ENCODE results near the gene TMEM87B.

TMEM87B gene

GRCh38 chr2:112054847-112055729 is at the start of gene TMEM87B:
Gene TMEM87B, plus strand, starts transcription at chr2:112055269. Its CDS starts 323 bp downstream, at chr2:112055592.
- peak; percentile 97 for DNase-seq

GRCh38 chr2:112005406-112006075 is 49.5 kb upstream of the TMEM87B start:
- no peak for DNase-seq

GRCh38 chr2:112006076-112006410 is 49.0 kb upstream of the TMEM87B start:
- no peak for DNase-seq

- no peak for DNase-seq
Observed at GRCh38 chr2:112007493-112007892, 47.6 kb upstream of the TMEM87B start.

GRCh38 chr2:112008910-112009485 is 46.1 kb upstream of the TMEM87B start:
- DNase-seq: no peak

GRCh38 chr2:112010751-112011150 is 44.3 kb upstream of the TMEM87B start:
- no peak for DNase-seq

- DNase-seq: no peak
Observed at GRCh38 chr2:112012556-112012955, 42.5 kb upstream of the TMEM87B start.

GRCh38 chr2:112018846-112019245 is 36.2 kb upstream of the TMEM87B start:
- no peak for DNase-seq

- no peak for DNase-seq
Observed at GRCh38 chr2:112019569-112019982, 35.5 kb upstream of the TMEM87B start.

- no peak for DNase-seq
Observed at GRCh38 chr2:112020561-112020960, 34.5 kb upstream of the TMEM87B start.

GRCh38 chr2:112021290-112021689 is 33.8 kb upstream of the TMEM87B start:
- no peak for DNase-seq

GRCh38 chr2:112021781-112022231 is 33.3 kb upstream of the TMEM87B start:
- DNase-seq: no peak

GRCh38 chr2:112023707-112024106 is 31.4 kb upstream of the TMEM87B start:
- DNase-seq: no peak

GRCh38 chr2:112024231-112024630 is 30.8 kb upstream of the TMEM87B start:
- no peak for DNase-seq

GRCh38 chr2:112024896-112025491 is 30.1 kb upstream of the TMEM87B start:
- DNase-seq: no peak

GRCh38 chr2:112026509-112026908 is 28.6 kb upstream of the TMEM87B start:
- no peak for DNase-seq

GRCh38 chr2:112027767-112028166 is 27.3 kb upstream of the TMEM87B start:
- no peak for DNase-seq

GRCh38 chr2:112029164-112029563 is 25.9 kb upstream of the TMEM87B start:
- no peak for DNase-seq

- DNase-seq: no peak
Observed at GRCh38 chr2:112031473-112032223, 23.4 kb upstream of the TMEM87B start.

- DNase-seq: no peak
Observed at GRCh38 chr2:112032224-112032586, 22.9 kb upstream of the TMEM87B start.

- no peak for DNase-seq
Observed at GRCh38 chr2:112032689-112033465, 22.2 kb upstream of the TMEM87B start.

- DNase-seq: no peak
Observed at GRCh38 chr2:112033600-112033999, 21.5 kb upstream of the TMEM87B start.

Data from KG1 (cell line).